GM12878 (cell line): ENCODE data around the gene SLC44A4.
"Not testable (repeated sequence)": the region's sequence is repeated elsewhere in the genome, so short reads cannot be mapped to it uniquely, and the experiment has no call there.

Experiments used
- MXI1 ChIP-seq: fragments of 150-350 bp; IDR thresholded peaks from 2 replicates; pipeline ENCODE4 v1.6.1; 2011; ENCODE audit warnings: low read depth, mild to moderate bottlenecking, inconsistent platforms, low read length, improper control_type of control experiment
- MYC ChIP-seq: IDR thresholded peaks from 2 replicates; pipeline ENCODE4 v1.6.1; 2011; ENCODE audit warnings: mild to moderate bottlenecking, low read length, moderate library complexity, inconsistent platforms; ENCODE audit not compliant: insufficient read depth, insufficient replicate concordance, insufficient read length, severe bottlenecking
- POLR2A ChIP-seq: IDR thresholded peaks from 2 replicates; pipeline ENCODE4 v1.6.1; 2011; ENCODE audit warnings: low read depth, mild to moderate bottlenecking, low read length
- TF ChIP-seq, protein P1 (sequence below), 3 experiments: IDR thresholded peaks in 2 of 3; conservative IDR thresholded peaks in 1 of 3; 2 replicates each; pipeline ENCODE4 v1.5.1; 2011; ENCODE audit warnings: low read depth in 3 of 3, low read length in 3 of 3, mild to moderate bottlenecking in 3 of 3, control low read depth in 2 of 3, moderate library complexity in 2 of 3, inconsistent platforms in 1 of 3, mixed read lengths in 1 of 3; ENCODE audit not compliant: control insufficient read depth in 2 of 3, insufficient read depth in 1 of 3; ENCODE audit errors: extremely low read depth in 1 of 3

DNA sequence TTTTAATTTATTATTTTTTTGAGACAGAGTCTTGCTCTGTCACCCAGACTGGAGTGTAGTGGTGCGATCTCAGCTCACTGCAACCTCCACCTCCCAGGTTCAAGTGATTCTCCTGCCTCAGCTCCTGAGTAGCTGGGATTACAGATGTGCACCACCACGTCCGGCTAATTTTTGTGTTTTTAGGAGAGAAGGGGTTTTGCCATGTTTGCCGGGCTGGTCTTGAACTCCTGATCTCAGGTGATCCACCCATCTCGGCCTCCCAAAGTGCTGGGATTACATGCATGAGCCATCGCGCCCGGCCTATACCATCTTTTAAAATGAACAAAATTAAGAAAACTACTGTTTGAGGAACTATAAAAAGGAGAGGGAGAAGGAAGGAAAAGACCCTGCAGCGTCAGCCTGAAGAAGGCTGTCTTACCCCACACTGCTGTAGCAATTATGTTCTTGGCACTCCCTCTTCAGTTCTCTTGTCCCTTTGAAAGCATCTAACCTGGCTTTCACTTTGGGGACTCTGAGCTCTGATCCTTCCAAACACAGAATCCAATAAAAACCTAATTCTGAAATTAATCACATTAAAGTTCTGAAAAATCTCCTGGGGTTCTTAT, 55.1 kb downstream of the SLC44A4 start:
- not testable (repeated sequence) for TF ChIP-seq POLR2A, MYC, MXI1
- TF ChIP-seq, protein P1, sequence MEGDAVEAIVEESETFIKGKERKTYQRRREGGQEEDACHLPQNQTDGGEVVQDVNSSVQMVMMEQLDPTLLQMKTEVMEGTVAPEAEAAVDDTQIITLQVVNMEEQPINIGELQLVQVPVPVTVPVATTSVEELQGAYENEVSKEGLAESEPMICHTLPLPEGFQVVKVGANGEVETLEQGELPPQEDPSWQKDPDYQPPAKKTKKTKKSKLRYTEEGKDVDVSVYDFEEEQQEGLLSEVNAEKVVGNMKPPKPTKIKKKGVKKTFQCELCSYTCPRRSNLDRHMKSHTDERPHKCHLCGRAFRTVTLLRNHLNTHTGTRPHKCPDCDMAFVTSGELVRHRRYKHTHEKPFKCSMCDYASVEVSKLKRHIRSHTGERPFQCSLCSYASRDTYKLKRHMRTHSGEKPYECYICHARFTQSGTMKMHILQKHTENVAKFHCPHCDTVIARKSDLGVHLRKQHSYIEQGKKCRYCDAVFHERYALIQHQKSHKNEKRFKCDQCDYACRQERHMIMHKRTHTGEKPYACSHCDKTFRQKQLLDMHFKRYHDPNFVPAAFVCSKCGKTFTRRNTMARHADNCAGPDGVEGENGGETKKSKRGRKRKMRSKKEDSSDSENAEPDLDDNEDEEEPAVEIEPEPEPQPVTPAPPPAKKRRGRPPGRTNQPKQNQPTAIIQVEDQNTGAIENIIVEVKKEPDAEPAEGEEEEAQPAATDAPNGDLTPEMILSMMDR (IDR thresholded peaks at IDR 0.05 in 2 of 3, conservative IDR thresholded peaks at IDR 0.05 in 1 of 3; ENCODE audit: control insufficient read depth in 2 of 3, extremely low read depth in 1 of 3, insufficient read depth in 1 of 3, low read depth in 3 of 3, low read length in 3 of 3), result not testable (repeated sequence)
